Effector CD8-positive, alpha-beta T cell (primary cell): Measurements from ENCODE around the gene TMEM135.

Experiments
- DNase-seq: peaks from one replicate; lab custom pipeline; 2025; lab: John Stamatoyannopoulos, UW

Gene TMEM135

DNA sequence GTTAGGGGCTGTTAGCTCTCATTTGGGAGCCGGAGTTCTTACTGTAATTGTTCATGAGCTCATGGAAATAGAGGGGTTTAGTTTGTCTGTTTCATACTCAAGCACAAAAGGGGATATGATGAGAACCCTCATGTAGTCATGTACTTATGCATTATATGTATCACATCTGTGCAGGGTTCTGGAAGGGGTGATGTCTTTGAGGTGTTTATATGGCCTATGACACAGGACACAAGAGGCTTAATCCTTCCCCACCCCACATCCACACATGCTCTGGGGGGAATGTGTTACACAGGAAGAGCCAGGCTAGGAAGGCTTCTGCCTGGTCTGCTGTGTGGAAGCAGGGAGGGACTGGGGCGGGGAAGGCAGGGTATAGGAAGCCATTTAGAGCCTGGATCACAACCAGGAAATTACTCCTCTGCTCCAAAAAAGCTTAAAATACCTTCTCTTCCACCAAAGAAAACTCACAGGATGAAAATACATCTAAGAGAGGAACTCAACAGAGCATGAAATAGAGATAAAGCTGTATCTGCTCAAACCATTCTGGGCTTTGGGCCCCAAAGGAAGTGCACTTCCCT is 316.1 kb downstream of the TMEM135 start:
- DNase-seq: no peak

DNA sequence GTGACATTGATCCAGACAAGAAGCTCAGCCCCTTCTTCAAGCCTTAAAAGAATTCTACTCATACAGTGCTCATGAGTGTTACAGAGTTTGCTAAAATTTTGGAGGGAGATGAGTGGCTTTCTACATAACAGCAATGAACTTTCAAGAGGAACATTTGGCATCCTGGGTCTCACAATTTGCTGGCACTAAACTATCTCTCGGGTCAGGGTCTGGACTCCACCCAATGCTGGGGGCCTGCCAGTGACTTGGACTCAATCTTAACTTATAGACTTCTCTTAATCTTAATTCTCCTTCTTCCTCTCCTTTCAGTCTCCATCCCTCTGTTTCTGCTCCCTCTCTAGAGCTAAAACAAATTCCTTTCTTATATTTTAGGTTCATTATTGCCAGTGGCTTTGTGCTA is 317.9 kb downstream of the TMEM135 start:
- no peak for DNase-seq

DNA sequence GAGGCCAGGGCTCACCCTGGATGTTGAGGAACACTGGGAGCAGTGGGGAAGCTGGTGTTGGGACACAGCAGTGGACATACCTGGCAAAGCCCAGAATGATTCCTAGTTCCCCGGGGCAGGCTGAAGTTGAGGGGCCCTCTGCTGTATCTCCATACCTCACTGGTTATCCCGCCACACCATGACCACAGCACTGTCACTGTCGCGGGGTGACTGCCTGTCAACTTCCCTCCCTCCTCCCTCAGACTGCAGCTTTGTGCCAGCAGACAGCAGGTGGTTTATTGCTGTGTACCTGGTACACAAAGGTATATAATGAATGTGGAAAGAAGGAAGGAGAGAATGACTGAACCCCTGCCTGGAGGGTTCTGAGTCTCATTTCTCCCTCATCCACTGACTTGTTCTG is 318.7 kb downstream of the TMEM135 start:
- no peak for DNase-seq

DNA sequence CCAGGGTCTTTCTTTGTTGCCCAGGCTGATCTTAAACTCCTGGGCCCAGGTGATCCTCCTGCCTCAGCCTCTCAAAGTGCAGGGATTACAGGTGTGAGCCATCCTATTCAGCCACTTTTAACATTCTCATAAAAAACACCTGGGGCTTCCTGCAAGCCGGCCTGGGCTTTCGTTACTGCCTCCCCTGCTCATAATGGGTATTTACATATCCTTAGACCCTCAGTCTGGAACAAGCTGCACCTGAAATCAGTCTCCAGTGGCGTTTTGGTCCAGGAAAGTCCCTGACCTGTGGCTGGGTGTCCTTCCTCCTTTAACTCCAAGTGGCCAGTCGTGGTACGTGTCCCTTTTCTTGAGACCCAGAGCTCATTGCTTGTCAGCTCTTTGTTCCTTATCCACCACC is 320.7 kb downstream of the TMEM135 start:
- DNase-seq: no peak

DNA sequence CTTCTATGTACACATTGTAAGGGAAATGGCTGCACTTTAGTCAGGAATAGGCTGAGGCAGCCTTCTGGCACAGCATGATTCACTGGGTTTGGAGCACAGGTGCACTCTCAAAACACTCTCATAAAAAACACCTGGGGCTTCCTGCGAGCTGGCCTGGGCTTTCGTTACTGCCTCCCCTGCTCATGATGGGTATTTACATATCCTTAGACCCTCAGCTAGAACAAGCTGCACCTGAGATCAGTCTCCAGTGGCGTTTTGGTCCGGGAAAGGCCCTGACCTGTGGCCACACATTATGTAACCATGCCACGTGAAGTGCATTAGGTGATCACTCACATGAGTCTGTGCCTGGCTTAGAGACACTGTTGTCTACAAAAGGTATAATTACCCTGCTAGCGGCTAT is 321.7 kb downstream of the TMEM135 start:
- DNase-seq: no peak

DNA sequence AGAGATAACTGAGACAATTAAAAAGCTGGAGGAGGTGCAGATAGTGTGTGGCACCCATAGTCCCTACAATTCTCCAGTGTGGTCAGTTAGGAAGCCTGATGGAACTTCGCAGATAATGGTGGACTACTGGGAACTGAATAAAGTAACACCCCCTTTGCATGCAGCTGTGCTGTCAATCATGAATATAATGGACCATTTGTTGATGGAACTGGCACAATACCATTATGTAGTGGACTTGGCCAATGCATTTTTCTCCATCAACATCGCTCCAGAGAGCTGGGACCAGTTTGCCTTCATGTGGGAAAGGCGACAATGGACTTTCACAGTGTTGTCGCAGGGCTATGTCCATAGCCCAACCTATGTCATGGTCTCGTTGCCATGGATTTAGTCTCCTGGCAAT is 324.2 kb downstream of the TMEM135 start:
- no peak for DNase-seq

DNA sequence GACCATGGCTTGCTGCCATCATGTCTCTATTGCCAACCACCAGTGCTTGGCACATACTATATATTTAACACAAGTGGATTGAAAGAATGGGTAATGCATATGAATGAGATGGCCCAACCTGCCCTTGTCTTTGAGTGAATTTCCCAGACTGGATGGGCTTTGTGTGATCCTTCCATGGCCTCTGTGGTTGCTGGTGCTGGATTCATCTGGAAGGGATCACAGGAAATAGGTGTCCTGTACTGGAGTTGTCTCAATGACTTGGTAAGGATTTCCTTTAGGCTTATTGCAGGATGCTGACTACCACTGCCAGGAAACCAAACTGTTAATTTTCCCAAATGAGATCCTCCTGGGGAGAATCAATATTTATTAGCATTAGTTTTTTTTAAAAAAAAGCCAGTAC is 328.6 kb downstream of the TMEM135 start:
- no peak for DNase-seq

DNA sequence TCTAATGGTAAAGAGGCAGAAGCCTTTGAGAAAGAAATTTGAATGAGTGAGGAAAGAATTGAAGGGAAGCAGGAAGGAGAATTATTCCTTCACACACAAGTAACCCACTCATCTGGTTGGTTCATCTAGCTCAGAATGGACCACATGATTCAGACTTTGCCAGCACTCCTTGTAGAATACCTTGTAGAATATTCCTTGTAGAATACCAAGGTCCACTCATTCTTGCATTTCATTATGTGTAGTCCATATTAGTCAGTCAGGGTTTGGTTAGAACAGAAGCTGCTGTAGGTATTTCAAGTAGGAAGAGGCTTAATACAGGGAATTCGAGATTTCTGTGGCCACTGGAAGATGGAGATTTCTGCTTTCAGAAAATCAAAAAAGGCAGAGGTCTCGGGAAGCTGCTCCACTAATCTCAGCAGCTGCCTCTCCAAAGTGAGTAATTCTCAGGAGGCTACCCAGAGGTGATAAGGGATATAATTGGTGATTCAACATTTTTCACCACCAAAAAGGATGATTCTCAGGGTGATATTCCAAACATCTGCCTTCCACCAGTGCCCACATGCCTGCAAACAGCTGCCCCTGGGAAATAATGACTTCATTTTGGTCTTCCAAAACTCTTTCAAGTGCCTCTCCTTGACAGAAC is 329.1 kb downstream of the TMEM135 start:
- DNase-seq: no peak

DNA sequence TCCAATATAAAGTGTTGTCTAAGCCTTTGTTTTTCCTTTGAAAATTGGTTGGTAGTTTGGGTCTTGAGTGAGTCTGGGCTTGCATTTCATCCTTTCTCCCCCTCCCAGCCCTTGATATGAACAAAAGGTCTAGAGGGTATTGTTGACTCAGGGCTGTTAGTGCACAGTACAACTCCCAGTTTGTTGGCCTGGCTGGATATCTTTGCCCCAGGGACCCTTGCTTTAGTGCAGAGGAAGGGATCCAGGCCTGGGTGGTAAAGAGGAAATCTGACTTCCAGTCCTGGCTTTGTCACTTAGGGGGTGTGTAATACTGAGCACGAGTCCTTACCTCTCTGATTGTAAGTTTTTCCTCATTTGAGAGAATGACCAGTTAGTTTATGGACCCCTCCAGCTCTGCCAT is 330.4 kb downstream of the TMEM135 start:
- DNase-seq: no peak

DNA sequence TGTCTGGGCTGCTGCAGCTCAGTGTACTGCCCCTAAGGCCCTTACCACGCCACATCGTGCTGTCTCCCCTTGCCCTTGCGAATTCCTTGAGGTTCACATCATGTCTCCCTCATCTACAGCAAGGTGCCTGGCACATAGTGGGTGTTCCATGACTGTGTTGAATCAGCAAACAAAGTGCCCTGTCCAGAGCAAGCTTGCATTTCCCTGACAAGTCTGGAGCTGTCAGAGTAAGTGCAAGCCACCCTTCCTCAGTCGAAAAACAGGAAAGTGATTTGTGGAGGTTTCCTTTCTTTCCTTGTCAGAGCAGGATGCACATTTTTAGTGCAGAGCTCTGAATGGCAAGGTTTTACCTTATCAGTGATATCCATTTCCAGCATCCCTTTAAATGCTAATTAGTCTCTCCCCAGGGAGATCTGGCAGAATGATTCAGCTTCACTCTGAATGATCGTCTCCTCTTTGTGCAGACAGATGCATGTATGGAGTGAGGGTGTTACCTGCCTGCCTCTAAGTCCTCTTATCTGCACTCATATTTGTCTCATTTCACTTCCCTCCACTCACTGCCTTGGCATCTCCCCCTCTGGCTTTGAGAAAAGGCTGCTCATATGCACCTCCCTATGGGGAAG is 331.2 kb downstream of the TMEM135 start:
- DNase-seq: no peak

DNA sequence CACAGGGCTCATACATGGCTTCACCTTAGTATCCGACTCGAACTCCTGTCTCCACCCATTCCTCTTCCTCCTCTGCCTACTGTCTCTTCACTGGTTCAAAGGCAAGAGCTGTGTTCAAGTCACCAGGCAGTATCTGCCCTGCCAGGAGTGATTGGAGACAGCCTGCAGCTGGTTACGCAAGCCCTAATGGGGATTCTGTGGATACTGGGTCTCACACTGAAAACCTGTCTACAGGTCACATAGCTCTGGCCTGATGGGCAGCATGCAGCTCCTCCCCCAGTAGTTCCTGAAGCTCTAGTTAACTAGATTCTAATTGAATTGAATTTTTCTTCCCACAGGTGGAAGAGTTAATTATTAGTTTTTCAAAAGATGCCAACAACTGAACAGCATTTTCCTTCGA is 332.2 kb downstream of the TMEM135 start:
- no peak for DNase-seq

DNA sequence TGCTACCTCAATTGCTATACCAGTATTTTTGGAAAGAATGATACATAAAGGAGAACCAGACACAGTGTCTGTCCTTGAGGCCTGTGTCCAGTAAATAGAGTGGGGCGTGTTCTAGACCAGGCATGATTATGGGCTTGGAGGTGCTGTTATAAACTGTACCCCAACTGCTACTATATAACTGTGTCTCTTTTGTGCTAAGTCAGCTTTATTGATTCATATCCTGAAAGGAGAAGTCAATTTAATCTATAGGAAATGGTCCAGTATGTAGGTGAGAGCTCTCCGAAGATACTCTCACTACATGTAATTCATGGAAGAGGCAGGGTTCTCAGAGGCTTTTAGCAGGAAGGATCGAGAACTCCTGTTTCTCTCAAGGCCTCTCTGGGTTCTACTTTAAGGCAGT is 334.3 kb downstream of the TMEM135 start:
- DNase-seq: no peak
